ENCODE measurements around the gene TSPAN11.

- TF ChIP-seq CTCF (IDR thresholded peaks at IDR 0.05) = no peak
- no peak for TF ChIP-seq ZFX (IDR thresholded peaks at IDR 0.05; ENCODE audit: borderline replicate concordance)
Observed at GRCh38 chr12:30905463-30906009, 21.0 kb upstream of the TSPAN11 start.

All from 22Rv1 (cell line).